ENCODE measurements around the gene MACROD1.

Gene MACROD1

GRCh38 chr11:64132982-64133705 lies 32.8 kb downstream of the MACROD1 start:
- Histone ChIP-seq H3K4me2 (peak overlapping the region; percentile 83), H3K4me3 (no peak overlapping the region), H3K27ac (peak overlapping the region; percentile 53), H3K4me1 (peaks cover 67% of the 10 kb centered on the region), H3K9ac (peak overlapping the region; percentile 60; the same call in 1 of the 2 replicates), H3K27me3 (no peaks in the 10 kb centered on the region), H4K20me1 (peaks cover 100% of the 10 kb centered on the region), H3K36me3 (peaks cover 20% of the 10 kb centered on the region), H3K9me3 (no peaks in the 10 kb centered on the region)
- no peak for TF ChIP-seq Cebpa-rat (IDR thresholded peaks at IDR 0.05)

- Histone ChIP-seq H3K4me1 (peaks cover 74% of the 10 kb centered on the region), H3K4me2 (peak overlapping the region; percentile 83)
These were observed 33.6 kb downstream of the MACROD1 start for GRCh38 chr11:64132191-64132771.

GRCh38 chr11:64131683-64132190 lies 34.2 kb downstream of the MACROD1 start:
- H3K9ac ChIP-seq = peak overlapping the region; percentile 34; the same call in 1 of the 2 replicates
- peaks cover 93% of the 10 kb centered on the region for H4K20me1 ChIP-seq
- peak overlapping the region; percentile 83 for H3K4me2 ChIP-seq
- H3K36me3 ChIP-seq = peaks cover 6% of the 10 kb centered on the region
- no peaks in the 10 kb centered on the region for H3K27me3 ChIP-seq
- no peak for TF ChIP-seq Cebpa-rat (IDR thresholded peaks at IDR 0.05)
- no peaks in the 10 kb centered on the region for H3K9me3 ChIP-seq
- H3K4me1 ChIP-seq = peaks cover 76% of the 10 kb centered on the region
- H3K27ac ChIP-seq = no peak overlapping the region
- no peak overlapping the region for H3K4me3 ChIP-seq

More at GRCh38 chr11:64132191-64132771, 33.6 kb downstream of the MACROD1 start:
- H3K27me3 ChIP-seq = no peaks in the 10 kb centered on the region
- peak overlapping the region; percentile 60; the same call in 1 of the 2 replicates for H3K9ac ChIP-seq
- peaks cover 11% of the 10 kb centered on the region for H3K36me3 ChIP-seq
- H3K4me3 ChIP-seq = no peak overlapping the region
- H3K27ac ChIP-seq = peak overlapping the region; percentile 53
- TF ChIP-seq Cebpa-rat (IDR thresholded peaks at IDR 0.05) = no peak
- no peaks in the 10 kb centered on the region for H3K9me3 ChIP-seq
- peaks cover 96% of the 10 kb centered on the region for H4K20me1 ChIP-seq

DNA sequence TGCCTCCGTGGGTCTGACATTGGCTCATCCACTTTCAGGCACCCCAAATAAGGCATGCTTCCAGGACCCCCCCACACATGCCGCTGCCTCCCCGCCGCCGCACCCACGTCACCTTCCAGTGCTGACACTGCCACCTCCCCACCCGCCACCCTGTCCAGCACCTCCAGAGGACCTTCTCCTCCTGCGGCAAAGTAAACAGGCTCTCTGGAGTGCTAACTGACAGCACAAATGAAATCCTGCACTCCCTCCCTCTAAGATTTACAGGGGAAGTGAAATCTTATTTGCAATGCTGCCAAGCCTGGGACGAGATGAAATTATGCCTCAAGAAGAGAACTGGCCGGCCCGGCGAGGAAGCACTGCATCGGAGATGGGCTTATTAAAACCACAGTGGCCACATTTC lies 35.3 kb downstream of the MACROD1 start:
- no peak overlapping the region for H3K4me3 ChIP-seq
- peaks cover 88% of the 10 kb centered on the region for H3K4me1 ChIP-seq
- peak overlapping the region; percentile 83 for H3K4me2 ChIP-seq
- no peaks in the 10 kb centered on the region for H3K27me3 ChIP-seq
- H3K9me3 ChIP-seq = no peaks in the 10 kb centered on the region
- no peak overlapping the region for H3K9ac ChIP-seq
- TF ChIP-seq Cebpa-rat (IDR thresholded peaks at IDR 0.05) = no peak
- H3K36me3 ChIP-seq = no peaks in the 10 kb centered on the region; the same call in 1 of the 2 replicates
- peaks cover 93% of the 10 kb centered on the region for H4K20me1 ChIP-seq
- no peak overlapping the region for H3K27ac ChIP-seq

DNA sequence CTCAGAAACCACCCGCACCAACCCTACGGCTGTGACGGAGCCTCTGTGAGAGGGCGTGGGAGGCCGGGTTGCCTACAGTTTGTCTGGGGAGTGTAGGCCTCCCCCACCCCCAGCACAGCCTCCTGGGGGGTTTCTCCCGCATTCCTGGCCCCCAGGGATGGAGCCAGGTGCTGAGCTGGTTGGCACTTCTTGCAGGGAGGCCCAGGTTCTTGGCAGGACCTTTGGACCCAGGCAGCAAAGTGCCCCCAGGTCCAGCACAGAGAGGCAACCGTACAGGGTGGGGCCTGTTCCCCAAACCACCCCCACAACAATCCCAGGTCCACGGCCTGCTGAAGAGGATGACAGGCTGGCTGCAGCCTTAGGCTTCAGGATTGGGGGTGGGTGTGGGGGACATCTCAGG lies 36.5 kb downstream of the MACROD1 start:
- Histone ChIP-seq H3K27me3 (no peaks in the 10 kb centered on the region), H3K9ac (no peak overlapping the region), H3K4me3 (no peak overlapping the region), H3K4me2 (no peak overlapping the region), H3K9me3 (no peaks in the 10 kb centered on the region), H4K20me1 (peaks cover 93% of the 10 kb centered on the region), H3K36me3 (no peaks in the 10 kb centered on the region; the same call in 1 of the 2 replicates), H3K27ac (no peak overlapping the region), H3K4me1 (peaks cover 90% of the 10 kb centered on the region)
- no peak for TF ChIP-seq Cebpa-rat (IDR thresholded peaks at IDR 0.05)

DNA sequence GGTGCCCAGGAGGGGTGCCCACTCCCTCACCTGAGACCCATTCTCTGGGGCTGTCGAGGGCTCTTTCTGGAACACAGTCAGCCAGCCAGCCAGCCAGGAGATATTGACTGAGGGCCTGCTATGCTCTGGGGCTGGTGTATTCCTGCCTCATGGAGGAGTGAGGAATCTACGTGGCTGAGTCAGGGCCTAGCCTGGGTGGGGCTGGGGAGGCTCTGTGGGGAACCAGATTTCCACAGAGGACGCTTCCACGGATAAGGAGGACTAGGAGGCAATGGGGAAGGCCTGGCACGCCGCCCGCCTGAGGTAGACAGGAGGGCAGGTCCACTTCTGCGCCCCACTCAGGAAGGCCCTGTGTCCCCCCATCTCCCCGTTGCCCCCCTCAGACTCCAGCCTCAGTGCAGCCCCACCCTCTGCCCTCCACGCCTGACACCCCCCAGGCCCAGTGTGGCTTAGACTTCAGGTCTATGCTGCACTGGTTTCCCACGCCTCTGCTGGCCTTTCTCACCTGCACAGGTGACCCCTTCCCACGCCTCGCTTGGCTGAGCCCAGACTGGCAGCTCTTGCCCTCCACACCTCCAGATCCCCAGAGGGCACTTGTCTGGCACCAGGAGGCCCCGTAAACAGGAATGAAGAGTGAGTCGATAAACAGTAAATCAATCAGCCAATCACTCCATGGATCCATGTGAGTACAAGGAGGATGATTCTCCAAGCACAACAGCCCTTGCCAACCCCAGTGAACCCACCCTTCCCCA lies 37.5 kb downstream of the MACROD1 start:
- H3K9ac ChIP-seq = no peak overlapping the region
- peak overlapping the region; percentile 2; the same call in 1 of the 2 replicates for H3K27ac ChIP-seq

DNA sequence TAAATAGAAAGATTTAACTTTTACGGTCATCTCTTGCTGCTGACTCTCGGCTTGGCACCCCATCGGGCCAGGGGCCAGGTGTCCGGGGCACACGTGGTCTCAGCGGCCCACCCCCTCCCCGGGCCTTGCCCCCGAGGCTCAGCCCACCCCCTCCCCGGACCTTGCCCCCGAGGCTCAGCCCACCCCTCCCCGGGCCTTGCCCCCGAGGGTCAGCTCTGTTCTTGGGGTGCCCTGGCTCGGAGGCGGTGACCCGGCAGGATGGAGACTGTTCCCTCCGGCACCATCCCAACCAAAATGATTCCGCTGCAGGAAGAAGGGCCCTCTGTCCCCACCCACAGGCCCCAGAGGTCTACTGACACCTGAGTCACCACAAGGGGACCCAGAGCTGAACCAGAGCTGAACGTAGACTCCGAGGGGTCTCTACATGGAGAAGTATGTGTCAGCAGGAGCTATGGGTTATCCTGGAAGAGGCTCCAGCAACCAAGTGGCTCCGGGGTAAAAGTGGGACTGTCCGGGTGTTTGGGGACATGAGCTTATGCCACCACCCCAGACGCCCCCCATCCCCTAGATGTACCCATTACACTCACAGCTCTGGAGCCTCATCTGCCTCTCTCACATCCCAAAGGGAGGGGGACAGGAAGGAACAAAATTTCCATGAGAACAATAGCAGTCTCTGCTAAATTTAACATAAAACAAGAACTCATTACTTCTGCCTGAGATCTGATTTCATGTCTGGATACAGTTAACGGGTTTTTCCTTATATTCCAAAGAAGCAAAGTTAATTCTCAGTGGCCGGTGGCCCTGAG lies 38.4 kb downstream of the MACROD1 start:
- peak overlapping the region; percentile 2; the same call in 1 of the 2 replicates for H3K27ac ChIP-seq
- H3K4me1 ChIP-seq = peaks cover 90% of the 10 kb centered on the region
- H4K20me1 ChIP-seq = peaks cover 90% of the 10 kb centered on the region
- H3K9ac ChIP-seq = no peak overlapping the region
- H3K27me3 ChIP-seq = no peaks in the 10 kb centered on the region
- H3K4me2 ChIP-seq = no peak overlapping the region
- TF ChIP-seq Cebpa-rat (IDR thresholded peaks at IDR 0.05) = no peak
- no peaks in the 10 kb centered on the region for H3K9me3 ChIP-seq
- no peaks in the 10 kb centered on the region for H3K36me3 ChIP-seq
- no peak overlapping the region for H3K4me3 ChIP-seq

More for the DNA sequence above, 37.5 kb downstream of the MACROD1 start:
- peaks cover 90% of the 10 kb centered on the region for H3K4me1 ChIP-seq
- H3K4me3 ChIP-seq = no peak overlapping the region
- no peak overlapping the region for H3K4me2 ChIP-seq
- no peak for TF ChIP-seq Cebpa-rat (IDR thresholded peaks at IDR 0.05)
- H3K36me3 ChIP-seq = no peaks in the 10 kb centered on the region; the same call in 1 of the 2 replicates
- H3K27me3 ChIP-seq = no peaks in the 10 kb centered on the region
- no peaks in the 10 kb centered on the region for H3K9me3 ChIP-seq
- H4K20me1 ChIP-seq = peaks cover 93% of the 10 kb centered on the region

GRCh38 chr11:64126796-64127195 lies 39.1 kb downstream of the MACROD1 start:
- Histone ChIP-seq H3K9me3 (no peaks in the 10 kb centered on the region), H3K9ac (no peak overlapping the region), H3K4me1 (peaks cover 90% of the 10 kb centered on the region), H3K4me3 (no peak overlapping the region), H3K27ac (no peak overlapping the region), H3K27me3 (no peaks in the 10 kb centered on the region), H4K20me1 (peaks cover 90% of the 10 kb centered on the region), H3K4me2 (peak overlapping the region; percentile 72), H3K36me3 (no peaks in the 10 kb centered on the region)
- TF ChIP-seq Cebpa-rat (IDR thresholded peaks at IDR 0.05) = no peak

- TF ChIP-seq Cebpa-rat (IDR thresholded peaks at IDR 0.05) = no peak
- Histone ChIP-seq H4K20me1 (peaks cover 90% of the 10 kb centered on the region), H3K9me3 (no peaks in the 10 kb centered on the region), H3K4me2 (peak overlapping the region; percentile 72), H3K36me3 (no peaks in the 10 kb centered on the region), H3K9ac (0 out of 2 replicates have a peak overlapping the region, but pooled peaks have one; percentile 52), H3K27ac (peak overlapping the region; percentile 65), H3K4me3 (no peak overlapping the region), H3K4me1 (peaks cover 90% of the 10 kb centered on the region), H3K27me3 (no peaks in the 10 kb centered on the region)
These were observed 39.5 kb downstream of the MACROD1 start for GRCh38 chr11:64126371-64126770.
